DND-41 (cell line): ENCODE data around the gene CIC.

Experiments used
- EZH2 ChIP-seq: IDR thresholded peaks from 3 replicates; pipeline ENCODE4 v1.6.1; 2012; ENCODE audit warnings: borderline replicate concordance, low read depth, mild to moderate bottlenecking, moderate library complexity, low read length, inconsistent platforms; ENCODE audit not compliant: severe bottlenecking
- TF ChIP-seq, protein P1 (sequence below): IDR thresholded peaks from 2 replicates; pipeline ENCODE4 v1.5.1; 2012; ENCODE audit warnings: borderline replicate concordance, low read length, moderate library complexity, mild to moderate bottlenecking; ENCODE audit not compliant: poor library complexity, severe bottlenecking; ENCODE audit errors: extremely low read depth

DNA sequence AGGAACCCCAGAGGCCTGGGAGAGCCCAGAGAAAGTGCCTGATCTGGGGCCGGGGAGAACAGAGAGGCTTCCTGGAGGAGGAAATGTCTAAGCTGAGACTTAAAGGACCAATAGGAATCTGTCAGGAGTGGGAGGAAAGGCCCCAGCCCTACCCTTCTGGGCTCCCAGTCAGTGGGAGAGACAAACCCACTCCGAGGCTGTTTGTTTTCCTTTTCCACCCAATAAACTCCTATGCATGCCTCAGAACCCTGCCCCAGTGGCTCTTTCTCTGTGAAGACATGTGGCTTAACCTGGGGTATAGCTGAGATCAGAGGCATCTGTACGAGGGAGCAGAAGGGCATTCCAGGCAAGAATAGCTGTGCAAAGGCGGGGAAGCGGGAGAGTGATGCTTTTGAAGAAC is 58.3 kb downstream of the CIC start:
- TF ChIP-seq, protein P1, sequence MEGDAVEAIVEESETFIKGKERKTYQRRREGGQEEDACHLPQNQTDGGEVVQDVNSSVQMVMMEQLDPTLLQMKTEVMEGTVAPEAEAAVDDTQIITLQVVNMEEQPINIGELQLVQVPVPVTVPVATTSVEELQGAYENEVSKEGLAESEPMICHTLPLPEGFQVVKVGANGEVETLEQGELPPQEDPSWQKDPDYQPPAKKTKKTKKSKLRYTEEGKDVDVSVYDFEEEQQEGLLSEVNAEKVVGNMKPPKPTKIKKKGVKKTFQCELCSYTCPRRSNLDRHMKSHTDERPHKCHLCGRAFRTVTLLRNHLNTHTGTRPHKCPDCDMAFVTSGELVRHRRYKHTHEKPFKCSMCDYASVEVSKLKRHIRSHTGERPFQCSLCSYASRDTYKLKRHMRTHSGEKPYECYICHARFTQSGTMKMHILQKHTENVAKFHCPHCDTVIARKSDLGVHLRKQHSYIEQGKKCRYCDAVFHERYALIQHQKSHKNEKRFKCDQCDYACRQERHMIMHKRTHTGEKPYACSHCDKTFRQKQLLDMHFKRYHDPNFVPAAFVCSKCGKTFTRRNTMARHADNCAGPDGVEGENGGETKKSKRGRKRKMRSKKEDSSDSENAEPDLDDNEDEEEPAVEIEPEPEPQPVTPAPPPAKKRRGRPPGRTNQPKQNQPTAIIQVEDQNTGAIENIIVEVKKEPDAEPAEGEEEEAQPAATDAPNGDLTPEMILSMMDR, result no peak
- no peak for TF ChIP-seq EZH2
